ENCODE results near the gene DPP3. TPM values are rescaled to one million over a fixed set of nuclear protein-coding genes. Genes with fewer than 3 reads are reported as not detected.
A peak's percentile ranks its signal among the peaks of the same experiment; 100 is the strongest.

Gene DPP3
- total RNA-seq, 4 donors from 2014 or later = 17.8 to 33.3 (median 20.2) TPM

GRCh38 chr11:66546368-66546965, 66.2 kb downstream of the DPP3 start, which contains the start of gene ACTN3:
ACTN3 (plus strand) TSS chr11:66546903; CDS start chr11:66546938, 35 bp downstream.
- TF ChIP-seq, protein P1, sequence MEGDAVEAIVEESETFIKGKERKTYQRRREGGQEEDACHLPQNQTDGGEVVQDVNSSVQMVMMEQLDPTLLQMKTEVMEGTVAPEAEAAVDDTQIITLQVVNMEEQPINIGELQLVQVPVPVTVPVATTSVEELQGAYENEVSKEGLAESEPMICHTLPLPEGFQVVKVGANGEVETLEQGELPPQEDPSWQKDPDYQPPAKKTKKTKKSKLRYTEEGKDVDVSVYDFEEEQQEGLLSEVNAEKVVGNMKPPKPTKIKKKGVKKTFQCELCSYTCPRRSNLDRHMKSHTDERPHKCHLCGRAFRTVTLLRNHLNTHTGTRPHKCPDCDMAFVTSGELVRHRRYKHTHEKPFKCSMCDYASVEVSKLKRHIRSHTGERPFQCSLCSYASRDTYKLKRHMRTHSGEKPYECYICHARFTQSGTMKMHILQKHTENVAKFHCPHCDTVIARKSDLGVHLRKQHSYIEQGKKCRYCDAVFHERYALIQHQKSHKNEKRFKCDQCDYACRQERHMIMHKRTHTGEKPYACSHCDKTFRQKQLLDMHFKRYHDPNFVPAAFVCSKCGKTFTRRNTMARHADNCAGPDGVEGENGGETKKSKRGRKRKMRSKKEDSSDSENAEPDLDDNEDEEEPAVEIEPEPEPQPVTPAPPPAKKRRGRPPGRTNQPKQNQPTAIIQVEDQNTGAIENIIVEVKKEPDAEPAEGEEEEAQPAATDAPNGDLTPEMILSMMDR (IDR thresholded peaks at IDR 0.05) = no peak
- TF ChIP-seq EP300 (IDR thresholded peaks at IDR 0.05) (no peak), POLR2A (IDR thresholded peaks at IDR 0.05; ENCODE audit: low read depth) (no peak), POLR2AphosphoS5 (IDR thresholded peaks at IDR 0.05) (no peak)
- peaks cover 0 to 22% (median 18%) of the 10 kb centered on the region in 4 donors for H3K36me3 ChIP-seq
- H3K9me3 ChIP-seq = no peaks in the 10 kb centered on the region
- H3K4me3 ChIP-seq = peak within 1 kb of the TSS; percentile 78 to 83 (median 82)
- WGBS = 3% methylated on average over 12 of the region's 37 CpGs
- intact Hi-C loops (cut with DNase I) = no loop called here
- DNase-seq (ENCODE audit: extremely low spot score) = no peak
- peaks cover 28 to 48% (median 38%) of the 10 kb centered on the region in 4 donors for H3K4me1 ChIP-seq
- no peaks in the 10 kb centered on the region for H3K27me3 ChIP-seq
- H3K27ac ChIP-seq (replicated peaks in 1 of 4) = peak within 1 kb of the TSS; percentile 78 to 87 (median 85)

- H3K4me1 ChIP-seq = peaks cover 28 to 48% (median 38%) of the 10 kb centered on the region in 4 donors
- H3K4me3 ChIP-seq = peak overlapping the region; percentile 78 to 83 (median 82)
- 39% methylated on average over 13 of the region's 18 CpGs for WGBS
- H3K27ac ChIP-seq (replicated peaks in 1 of 4) = peak overlapping the region; percentile 78 to 87 (median 85)
- DNase-seq (ENCODE audit: extremely low spot score) = no peak
- TF ChIP-seq EP300 (IDR thresholded peaks at IDR 0.05) (no peak), POLR2A (IDR thresholded peaks at IDR 0.05; ENCODE audit: low read depth) (no peak), POLR2AphosphoS5 (IDR thresholded peaks at IDR 0.05) (no peak)
- TF ChIP-seq, protein P1 (IDR thresholded peaks at IDR 0.05) = no peak
- no peaks in the 10 kb centered on the region for H3K27me3 ChIP-seq
- intact Hi-C loops (cut with DNase I) = no loop called here
- peaks cover 0 to 16% (median 11%) of the 10 kb centered on the region in 4 donors for H3K36me3 ChIP-seq
- H3K9me3 ChIP-seq = no peaks in the 10 kb centered on the region
Measured at GRCh38 chr11:66546966-66547661, 66.9 kb downstream of the DPP3 start.

GRCh38 chr11:66547662-66548009, 67.4 kb downstream of the DPP3 start:
- WGBS = 54% methylated on average over 4 of the region's 5 CpGs
- peaks cover 28 to 48% (median 37%) of the 10 kb centered on the region in 4 donors for H3K4me1 ChIP-seq
- peaks cover 0 to 10% (median 6%) of the 10 kb centered on the region in 4 donors for H3K36me3 ChIP-seq
- H3K27me3 ChIP-seq = no peaks in the 10 kb centered on the region
- DNase-seq (ENCODE audit: extremely low spot score) = no peak
- H3K27ac ChIP-seq (replicated peaks in 1 of 4) = peak overlapping the region in 3 of 4 donors; percentile 78 to 87 (median 84)
- intact Hi-C loops (cut with DNase I) = no loop called here
- TF ChIP-seq EP300 (IDR thresholded peaks at IDR 0.05) (no peak), POLR2AphosphoS5 (IDR thresholded peaks at IDR 0.05) (no peak), POLR2A (IDR thresholded peaks at IDR 0.05; ENCODE audit: low read depth) (no peak)
- TF ChIP-seq, protein P1 (IDR thresholded peaks at IDR 0.05) = no peak
- H3K9me3 ChIP-seq = no peaks in the 10 kb centered on the region
- no peak overlapping the region for H3K4me3 ChIP-seq

DNA sequence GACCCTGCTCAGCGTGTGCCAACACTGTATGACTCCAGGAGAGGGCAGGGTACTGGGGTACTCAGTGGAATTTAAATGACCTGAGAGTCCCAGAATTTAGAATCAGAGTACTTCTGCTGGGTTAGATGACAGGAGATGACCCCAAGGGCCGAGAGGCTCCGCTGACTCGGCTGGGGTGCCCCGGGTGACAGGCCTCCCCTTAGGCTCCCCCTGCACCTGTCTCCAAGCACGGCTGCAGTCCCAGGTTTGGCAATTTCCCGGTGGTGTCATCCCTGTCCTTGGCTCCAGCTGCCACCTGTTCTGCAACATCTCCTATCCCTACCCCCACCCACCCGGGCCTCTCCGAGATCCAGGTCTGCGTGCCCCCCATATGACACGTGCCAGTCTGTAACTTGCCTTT, 67.8 kb downstream of the DPP3 start:
- no peaks in the 10 kb centered on the region for H3K9me3 ChIP-seq
- WGBS = 69% methylated on average over 10 of the region's 11 CpGs
- H3K36me3 ChIP-seq = peaks cover 0 to 6% (median 3%) of the 10 kb centered on the region in 4 donors
- no peaks in the 10 kb centered on the region for H3K27me3 ChIP-seq
- intact Hi-C loops (cut with DNase I) = no loop called here
- peaks cover 28 to 47% (median 35%) of the 10 kb centered on the region in 4 donors for H3K4me1 ChIP-seq
- DNase-seq (ENCODE audit: extremely low spot score) = no peak
- TF ChIP-seq POLR2AphosphoS5 (IDR thresholded peaks at IDR 0.05) (no peak), EP300 (IDR thresholded peaks at IDR 0.05) (no peak), POLR2A (IDR thresholded peaks at IDR 0.05; ENCODE audit: low read depth) (no peak)
- TF ChIP-seq, protein P1 (IDR thresholded peaks at IDR 0.05) = no peak
- no peak overlapping the region for H3K27ac ChIP-seq (replicated peaks in 1 of 4)
- no peak overlapping the region for H3K4me3 ChIP-seq

All from esophagus muscularis mucosa (tissue), 4 donors.